H1 (cell line): ENCODE results near the gene RPTOR. TPM values are rescaled to one million over a fixed set of nuclear protein-coding genes. Genes with fewer than 3 reads are reported as not detected.

Source experiments
- CTCF ChIA-PET: fragments of 300-600 bp; sonication (Branson Sonifier 250); formaldehyde crosslinking; loops from one replicate; lab custom pipeline; 2021; ENCODE audit not compliant: partially characterized antibody; lab: Charles Lee
- POLR2A ChIA-PET: fragments of 300-600 bp; sonication (Branson Sonifier 250); formaldehyde crosslinking; loops from one replicate; lab custom pipeline; 2021; ENCODE audit warnings: inconsistent platforms; ENCODE audit not compliant: partially characterized antibody; lab: Charles Lee
- DNase-seq, 2 experiments: peaks; one replicate each; pipeline versions ENCODE4 v3.0.0 to v3.0.0-alpha.2; 2010 to 2022; ENCODE audit warnings: low spot score in 2 of 2, low read depth in 1 of 2, mixed read lengths in 1 of 2
- FAIRE-seq: peaks from 2 replicates; lab custom pipeline; 2011; peaks lifted over from hg19 to GRCh38; lab: Jason Lieb, UNC
- H2AFZ ChIP-seq: 2 replicates; pipeline ENCODE4 v1.8.1; 2012; ENCODE audit warnings: low read length, inconsistent platforms
- H2AK5ac ChIP-seq: 2 replicates; pipeline ENCODE4 v1.6.1; 2013; ENCODE audit warnings: low read depth, low read length
- H2BK120ac ChIP-seq: replicated peaks from 2 replicates; pipeline ENCODE3; 2013; ENCODE audit warnings: low read depth, low read length, inconsistent platforms
- H2BK12ac ChIP-seq: 2 replicates; pipeline ENCODE4 v1.6.1; 2013; ENCODE audit warnings: low read depth, low read length
- H2BK15ac ChIP-seq: 2 replicates; pipeline ENCODE4 v1.6.1; 2013; ENCODE audit warnings: low read length
- H2BK20ac ChIP-seq: 2 replicates; pipeline ENCODE4 v1.6.1; 2013; ENCODE audit warnings: low read length
- H2BK5ac ChIP-seq: 2 replicates; pipeline ENCODE4 v1.6.1; 2013; ENCODE audit warnings: low read depth, low read length
- H3K14ac ChIP-seq: 2 replicates; pipeline ENCODE4 v1.6.1; 2013; ENCODE audit warnings: inconsistent platforms; ENCODE audit not compliant: insufficient read length
- H3K18ac ChIP-seq: 2 replicates; pipeline ENCODE4 v1.6.1; 2013; ENCODE audit warnings: low read length; ENCODE audit errors: extremely low read depth
- H3K23ac ChIP-seq: 2 replicates; pipeline ENCODE4 v1.6.1; 2013; ENCODE audit warnings: inconsistent platforms; ENCODE audit not compliant: insufficient read length
- H3K23me2 ChIP-seq: 2 replicates; pipeline ENCODE4 v1.6.1; 2013; ENCODE audit warnings: low read depth, low read length
- H3K27ac ChIP-seq: 2 replicates; pipeline ENCODE4 v1.6.1; 2011; ENCODE audit warnings: low read depth, low read length, inconsistent platforms
- H3K27me3 ChIP-seq, 4 experiments: replicated peaks in 1 of 4; 1 replicate in 1 of 4; 2 replicates in 3 of 4; pipeline versions ENCODE4 v1.6.1 to v1.8.1; 2011 to 2013; ENCODE audit warnings: low read length in 3 of 4, mild to moderate bottlenecking in 3 of 4, inconsistent platforms in 2 of 4, mixed read lengths in 2 of 4, moderate library complexity in 1 of 4; ENCODE audit not compliant: control insufficient read depth in 3 of 4, insufficient read depth in 3 of 4; ENCODE audit errors: extremely low read depth in 1 of 4
- H3K36me3 ChIP-seq, 4 experiments: 2 replicates each; pipeline versions ENCODE4 v1.6.1 to v1.8.1; 2011 to 2013; ENCODE audit warnings: mild to moderate bottlenecking in 4 of 4, low read length in 3 of 4, moderate library complexity in 2 of 4, control low read depth in 1 of 4, inconsistent platforms in 1 of 4; ENCODE audit not compliant: insufficient read depth in 4 of 4, control insufficient read depth in 2 of 4
- H3K4ac ChIP-seq: replicated peaks from 2 replicates; pipeline ENCODE3; 2013; ENCODE audit warnings: low read length, low read depth, mixed read lengths, inconsistent platforms; ENCODE audit not compliant: insufficient read length
- H3K4me1 ChIP-seq, 4 experiments: replicated peaks in 1 of 4; 1 replicate in 1 of 4; 2 replicates in 3 of 4; pipeline versions ENCODE4 v1.6.1 to v1.8.1; 2011 to 2013; ENCODE audit warnings: low read length in 3 of 4, inconsistent platforms in 2 of 4, mixed read lengths in 1 of 4; ENCODE audit not compliant: insufficient read depth in 4 of 4, control insufficient read depth in 3 of 4
- H3K4me2 ChIP-seq, 2 experiments: 2 replicates each; pipeline versions ENCODE4 v1.6.1 to v1.8.1; 2011 to 2013; ENCODE audit warnings: low read depth in 2 of 2, low read length in 2 of 2, control low read depth in 1 of 2, inconsistent platforms in 1 of 2, mild to moderate bottlenecking in 1 of 2; ENCODE audit not compliant: insufficient read depth in 1 of 2
- H3K4me3 ChIP-seq, 4 experiments: fragments of 200-600, 300-600 bp in 1 of 4; sonication (generic), shearing (Covaris generic), sonication (Bioruptor Twin) in 1 of 4; 2 replicates each; pipeline versions ENCODE4 v1.5.1 to v1.8.1; 2011 to 2016; ENCODE audit warnings: low read length in 4 of 4, low read depth in 3 of 4, control low read depth in 2 of 4, inconsistent platforms in 2 of 4, mild to moderate bottlenecking in 2 of 4, mixed read lengths in 1 of 4, moderate library complexity in 1 of 4; ENCODE audit not compliant: insufficient read depth in 2 of 4; ENCODE audit errors: extremely low read depth in 1 of 4
- H3K56ac ChIP-seq: replicated peaks from 2 replicates; pipeline ENCODE3; 2013; ENCODE audit warnings: low read depth, mild to moderate bottlenecking, mixed read lengths, low read length, inconsistent platforms; ENCODE audit not compliant: insufficient read length
- H3K79me1 ChIP-seq: 2 replicates; pipeline ENCODE4 v1.6.1; 2013; ENCODE audit warnings: low read depth, low read length, control low read depth
- H3K79me2 ChIP-seq, 2 experiments: 2 replicates each; pipeline versions ENCODE4 v1.6.1 to v1.8.1; 2012 to 2013; ENCODE audit warnings: low read length in 2 of 2, mild to moderate bottlenecking in 2 of 2, inconsistent platforms in 1 of 2; ENCODE audit not compliant: insufficient read depth in 2 of 2, control insufficient read depth in 1 of 2
- H3K9ac ChIP-seq, 4 experiments: replicated peaks in 1 of 4; 1 replicate in 1 of 4; 2 replicates in 3 of 4; pipeline versions ENCODE4 v1.6.1 to v1.8.1; 2011 to 2013; ENCODE audit warnings: low read depth in 3 of 4, low read length in 3 of 4, control low read depth in 2 of 4, mild to moderate bottlenecking in 2 of 4, moderate library complexity in 2 of 4, inconsistent platforms in 1 of 4; ENCODE audit errors: extremely low read depth in 1 of 4
- H3K9me3 ChIP-seq, 2 experiments: 2 replicates each; pipeline versions ENCODE4 v1.6.1 to v1.8.1; 2012 to 2013; ENCODE audit warnings: mild to moderate bottlenecking in 2 of 2, moderate library complexity in 2 of 2, control low read depth in 1 of 2, inconsistent platforms in 1 of 2, low read depth in 1 of 2, low read length in 1 of 2, mixed read lengths in 1 of 2; ENCODE audit not compliant: insufficient read depth in 2 of 2
- H4K20me1 ChIP-seq, 2 experiments: replicated peaks in 1 of 2; 2 replicates each; pipeline versions ENCODE3 to v1.8.1; 2011 to 2013; ENCODE audit warnings: inconsistent platforms in 2 of 2, low read length in 2 of 2, mild to moderate bottlenecking in 1 of 2; ENCODE audit not compliant: insufficient read depth in 2 of 2, control insufficient read depth in 1 of 2
- H4K5ac ChIP-seq: 2 replicates; pipeline ENCODE4 v1.6.1; 2013; ENCODE audit warnings: low read length, low read depth, mixed read lengths, inconsistent platforms; ENCODE audit not compliant: insufficient read length
- H4K8ac ChIP-seq: 2 replicates; pipeline ENCODE4 v1.8.0; 2013; ENCODE audit warnings: mild to moderate bottlenecking, moderate library complexity, low read length, inconsistent platforms; ENCODE audit not compliant: insufficient read depth; ENCODE audit errors: extremely low read depth
- H4K91ac ChIP-seq: replicated peaks from 2 replicates; pipeline ENCODE3; 2013; ENCODE audit warnings: low read length, mixed read lengths, inconsistent platforms; ENCODE audit not compliant: insufficient read length
- BCL11A ChIP-seq, 2 experiments: IDR thresholded peaks; one replicate each; pipeline ENCODE4 v1.6.1; 2011; ENCODE audit warnings: low read depth in 2 of 2, low read length in 2 of 2, mild to moderate bottlenecking in 2 of 2
- CTCF ChIP-seq, 3 experiments: IDR thresholded peaks; 1 replicate in 2 of 3; 2 replicates in 1 of 3; pipeline versions ENCODE4 v1.5.1 to v1.6.1; 2011; ENCODE audit warnings: low read length in 3 of 3, mild to moderate bottlenecking in 3 of 3, inconsistent platforms in 2 of 3, low read depth in 1 of 3, moderate library complexity in 1 of 3; ENCODE audit not compliant: insufficient read depth in 1 of 3; ENCODE audit errors: control extremely low read depth in 1 of 3
- EP300 ChIP-seq, 2 experiments: IDR thresholded peaks; 1 replicate in 1 of 2; 2 replicates in 1 of 2; pipeline ENCODE4 v1.6.1; 2011 to 2012; ENCODE audit warnings: low read depth in 2 of 2, low read length in 2 of 2, mild to moderate bottlenecking in 2 of 2, borderline replicate concordance in 1 of 2, inconsistent platforms in 1 of 2, moderate library complexity in 1 of 2
- HDAC6 ChIP-seq: IDR thresholded peaks from one replicate; pipeline ENCODE4 v1.7.1; 2012; ENCODE audit warnings: low read depth, mild to moderate bottlenecking, inconsistent platforms, low read length, moderate library complexity
- JUND ChIP-seq: IDR thresholded peaks from 2 replicates; pipeline ENCODE4 v1.6.1; 2011; ENCODE audit warnings: mild to moderate bottlenecking, improper control_type of control experiment, low read length
- SIX5 ChIP-seq: IDR thresholded peaks from 2 replicates; pipeline ENCODE4 v1.6.1; 2011; ENCODE audit warnings: mild to moderate bottlenecking, low read depth, low read length
- TEAD4 ChIP-seq: IDR thresholded peaks from 2 replicates; pipeline ENCODE4 v1.6.1; 2012; ENCODE audit warnings: low read depth, low read length, inconsistent platforms, mixed read lengths
- USF2 ChIP-seq: IDR thresholded peaks from 2 replicates; pipeline ENCODE4 v1.6.1; 2011; ENCODE audit warnings: low read length, improper control_type of control experiment
- WGBS, 2 experiments: shearing (Covaris generic) in 1 of 2; methylation state at CpG; one replicate each; pipeline versions ENCODE4 v1.1.6 to v1.1.7; 2013 to 2015; ENCODE audit warnings: low lambda C conversion rate in 2 of 2, mixed read lengths in 2 of 2, inconsistent platforms in 1 of 2, low coverage in 1 of 2, missing lambda C conversion rate in 1 of 2; ENCODE audit not compliant: insufficient replicate concordance in 2 of 2, insufficient coverage in 1 of 2, insufficient read length in 1 of 2; ENCODE audit errors: extremely low coverage in 1 of 2, missing lambda C conversion rate in 1 of 2; 5-methylcytosine and 5-hydroxymethylcytosine counted together
- polyA plus RNA-seq, 7 experiments: library from polyadenylated mRNA; depleted of rRNA in 3 of 7; stranded (reverse) in 5 of 7; unstranded in 2 of 7; fragments of >200 nt in 5 of 7; fragments of 200-250 nt in 2 of 7; gene quantifications; 1 replicate in 5 of 7; 2 replicates in 1 of 7; 4 replicates in 1 of 7; pipeline versions ENCODE4 v1.2.1 to v1.2.3, GENCODE V29; 2011 to 2013; ENCODE audit warnings: missing spikeins in 2 of 7, mixed read lengths in 2 of 7
- total RNA-seq: library from RNA; stranded (reverse); fragmentation: NEBNext Ultra II Directional; extraction: Animal tissue kit (Norgen Biotek cat#: 25700); gene quantifications from 2 replicates; pipeline ENCODE4 v1.2.1, GENCODE V29; 2021

The RPTOR gene
- total and polyA plus RNA-seq, 2 of the 8 experiments (the other 6 are each of a cell fraction or from before 2014, with no cell fraction given), result 6.9 to 28.7 TPM

- no peaks in the 10 kb centered on the region for H3K36me3 ChIP-seq
- no peak overlapping the region for H2BK120ac ChIP-seq
- CTCF ChIA-PET, result interaction anchor here (1.0 to 1.2 kb wide), 3 partner anchors 17 to 92 kb away, joined by 3 read pairs; no protein-coding TSS in a partner anchor
- no peak overlapping the region for H3K4ac ChIP-seq
- peaks cover 2% of the 10 kb centered on the region; the same call in 1 of the 2 replicates for H3K79me1 ChIP-seq
- H4K5ac ChIP-seq, result no peak overlapping the region
- no peaks in the 10 kb centered on the region for H4K20me1 ChIP-seq
- H2AFZ ChIP-seq, result no peak overlapping the region
- H2BK12ac ChIP-seq, result no peak overlapping the region
- no peak overlapping the region for H3K23ac ChIP-seq
- H3K27ac ChIP-seq, result no peak overlapping the region
- no peak overlapping the region for H4K8ac ChIP-seq
- DNase-seq (no peak), FAIRE-seq (no peak)
- no peak overlapping the region for H2BK20ac ChIP-seq
- no peak overlapping the region for H3K4me3 ChIP-seq
- no peaks in the 10 kb centered on the region; the same call in 1 of the 2 replicates for H3K23me2 ChIP-seq
- no peak overlapping the region for H2AK5ac ChIP-seq
- no peak overlapping the region for H3K14ac ChIP-seq
- 87% methylated on average over 28 of the region's 28 CpGs; no CpG with 5 or more reads in 1 of the 2 experiments for WGBS, 2 experiments
- H3K79me2 ChIP-seq, result no peaks in the 10 kb centered on the region
- H3K9ac ChIP-seq, result no peak overlapping the region
- H3K4me2 ChIP-seq, result no peak overlapping the region
- H2BK15ac ChIP-seq, result no peak overlapping the region
- H3K56ac ChIP-seq, result no peak overlapping the region
- POLR2A ChIA-PET, result no interaction called here
- H3K27me3 ChIP-seq, result no peaks in the 10 kb centered on the region
- H3K18ac ChIP-seq, result no peak overlapping the region
- H3K9me3 ChIP-seq, result no peaks in the 10 kb centered on the region
- H4K91ac ChIP-seq, result no peak overlapping the region
- no peak overlapping the region for H2BK5ac ChIP-seq
- H3K4me1 ChIP-seq, result peaks cover 0 to 11% (median 7%) of the 10 kb centered on the region in 4 experiments; a peak in 6 of 7 replicates
- TF ChIP-seq HDAC6, result no peak
- TF ChIP-seq EP300 (IDR thresholded peaks at IDR 0.05; ENCODE audit: borderline replicate concordance in 1 of 2, low read depth in 2 of 2, low read length in 2 of 2), result no peak
- no peak for TF ChIP-seq BCL11A (IDR thresholded peaks at IDR 0.05; ENCODE audit: low read depth in 2 of 2, low read length in 2 of 2)
- TF ChIP-seq SIX5, result no peak
- TF ChIP-seq USF2, result no peak
- TF ChIP-seq JUND, result no peak
- TF ChIP-seq CTCF (IDR thresholded peaks at IDR 0.05; ENCODE audit: control extremely low read depth in 1 of 3, insufficient read depth in 1 of 3, low read depth in 1 of 3, low read length in 3 of 3), result no peak
- no peak for TF ChIP-seq TEAD4
These were observed 303.0 kb downstream of the RPTOR start for GRCh38 chr17:80847496-80848230.
